Hepatocyte (in vitro differentiated cells): Measurements from ENCODE around the gene SNRPD2.

Experiments used
- CTCF ChIP-seq: fragments of 200-600 bp; sonication (generic); IDR thresholded peaks from 2 replicates; pipeline ENCODE4 v1.5.1; 2016; ENCODE audit warnings: antibody characterized with exemption, mild to moderate bottlenecking; ENCODE audit not compliant: poor library complexity
- EZH2 ChIP-seq: fragments of 200-600 bp; sonication (generic); IDR thresholded peaks from 2 replicates; pipeline ENCODE4 v1.6.1; 2016; ENCODE audit warnings: antibody characterized with exemption, mild to moderate bottlenecking, borderline replicate concordance

GRCh38 chr19:45710356-45711130 is 18.8 kb upstream of the SNRPD2 start:
- TF ChIP-seq CTCF (no peak), EZH2 (no peak)
